NCI-H82 treated with DMSO at 0.1 percent for 48 hours (cell line): ENCODE results near the gene QPCT.
A peak's percentile ranks its signal among the peaks of the same experiment; 100 is the strongest.

ENCODE experiments used
- DNase-seq: peaks from one replicate; lab custom pipeline; 2025; ENCODE audit not compliant: unreplicated experiment; lab: John Stamatoyannopoulos, UW

Gene QPCT

GRCh38 chr2:37324786-37325624 is 19.4 kb upstream of the QPCT start, which contains the start of gene PRKD3:
TSS of gene PRKD3 (minus strand) at chr2:37324833. CDS start at chr2:37316524, 8,309 bp downstream.
- DNase-seq, result peak; percentile 35

GRCh38 chr2:37325625-37326071 is 18.8 kb upstream of the QPCT start:
- DNase-seq, result no peak

GRCh38 chr2:37326285-37326684 is 18.1 kb upstream of the QPCT start:
- no peak for DNase-seq

- DNase-seq, result no peak
Measured at GRCh38 chr2:37326866-37327634, 17.4 kb upstream of the QPCT start.

- no peak for DNase-seq
Measured at GRCh38 chr2:37330681-37331080, 13.7 kb upstream of the QPCT start.

- DNase-seq, result no peak
Measured at GRCh38 chr2:37332560-37332959, 11.9 kb upstream of the QPCT start.

GRCh38 chr2:37333256-37333655 is 11.2 kb upstream of the QPCT start:
- no peak for DNase-seq

- no peak for DNase-seq
Measured at GRCh38 chr2:37335604-37336003, 8.8 kb upstream of the QPCT start.

GRCh38 chr2:37337620-37338280 is 6.7 kb upstream of the QPCT start:
- DNase-seq, result no peak

- DNase-seq, result no peak
Measured at GRCh38 chr2:37338933-37339332, 5.5 kb upstream of the QPCT start.

GRCh38 chr2:37340637-37341036 is 3.8 kb upstream of the QPCT start:
- no peak for DNase-seq

- no peak for DNase-seq
Measured at GRCh38 chr2:37342591-37343220, 1.7 kb upstream of the QPCT start.

- peak; percentile 41 for DNase-seq
Measured at GRCh38 chr2:37343537-37344434, 644 bp upstream of the QPCT start.

- DNase-seq, result no peak
Measured at GRCh38 chr2:37348155-37348554, 3.7 kb downstream of the QPCT start.

- peak; percentile 18 for DNase-seq
Measured at GRCh38 chr2:37349231-37349860, 4.9 kb downstream of the QPCT start.

- no peak for DNase-seq
Measured at GRCh38 chr2:37350034-37350433, 5.6 kb downstream of the QPCT start.

- no peak for DNase-seq
Measured at GRCh38 chr2:37354531-37354930, 10.1 kb downstream of the QPCT start.

- no peak for DNase-seq
Measured at GRCh38 chr2:37355735-37356134, 11.3 kb downstream of the QPCT start.

- no peak for DNase-seq
Measured at GRCh38 chr2:37356299-37356698, 11.9 kb downstream of the QPCT start.

GRCh38 chr2:37357069-37357468 is 12.6 kb downstream of the QPCT start:
- no peak for DNase-seq
